Vagina (tissue), 2 donors: Measurements from ENCODE around the gene IRF2BPL.

Experiments
- POLR2A ChIP-seq, 2 donors: fragments of 450-650 bp; IDR thresholded peaks; one replicate each; pipeline ENCODE4 v1.6.1; 2017; ENCODE audit warnings: antibody characterized with exemption in 2 of 2, mild to moderate bottlenecking in 2 of 2, moderate library complexity in 2 of 2
- TF ChIP-seq, protein P1 (sequence below), 3 experiments: fragments of 450-650 bp in 2 of 3; fragments of 200-600 bp in 1 of 3; sonication (generic) in 1 of 3; IDR thresholded peaks; one replicate each; pipeline ENCODE4 v1.5.1; 2017 to 2019; ENCODE audit warnings: antibody characterized with exemption in 3 of 3, mild to moderate bottlenecking in 2 of 3, moderate library complexity in 2 of 3

DNA sequence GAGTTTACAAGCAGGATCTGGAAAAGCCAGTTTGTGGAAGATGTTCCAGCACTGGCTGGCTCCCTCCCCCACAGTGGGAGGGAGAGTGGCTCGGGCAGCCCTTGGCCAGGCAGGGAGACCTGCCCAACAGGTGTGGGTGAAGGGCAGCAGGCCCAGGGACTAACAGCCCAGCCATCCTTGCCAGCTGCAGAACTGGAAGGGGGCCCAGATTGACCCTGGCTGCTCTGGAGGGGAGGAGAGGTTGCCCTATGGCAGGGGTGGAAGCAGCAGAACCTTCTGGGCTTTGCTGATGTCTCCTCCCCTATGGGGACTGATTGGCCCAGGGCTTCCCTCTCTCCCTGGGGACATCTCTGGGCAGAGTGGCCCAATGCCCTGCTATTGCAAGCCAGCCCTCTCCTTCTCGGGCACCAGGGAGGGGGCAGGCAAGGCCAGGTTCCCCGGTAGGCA, 20.5 kb downstream of the IRF2BPL start:
- TF ChIP-seq, protein P1, sequence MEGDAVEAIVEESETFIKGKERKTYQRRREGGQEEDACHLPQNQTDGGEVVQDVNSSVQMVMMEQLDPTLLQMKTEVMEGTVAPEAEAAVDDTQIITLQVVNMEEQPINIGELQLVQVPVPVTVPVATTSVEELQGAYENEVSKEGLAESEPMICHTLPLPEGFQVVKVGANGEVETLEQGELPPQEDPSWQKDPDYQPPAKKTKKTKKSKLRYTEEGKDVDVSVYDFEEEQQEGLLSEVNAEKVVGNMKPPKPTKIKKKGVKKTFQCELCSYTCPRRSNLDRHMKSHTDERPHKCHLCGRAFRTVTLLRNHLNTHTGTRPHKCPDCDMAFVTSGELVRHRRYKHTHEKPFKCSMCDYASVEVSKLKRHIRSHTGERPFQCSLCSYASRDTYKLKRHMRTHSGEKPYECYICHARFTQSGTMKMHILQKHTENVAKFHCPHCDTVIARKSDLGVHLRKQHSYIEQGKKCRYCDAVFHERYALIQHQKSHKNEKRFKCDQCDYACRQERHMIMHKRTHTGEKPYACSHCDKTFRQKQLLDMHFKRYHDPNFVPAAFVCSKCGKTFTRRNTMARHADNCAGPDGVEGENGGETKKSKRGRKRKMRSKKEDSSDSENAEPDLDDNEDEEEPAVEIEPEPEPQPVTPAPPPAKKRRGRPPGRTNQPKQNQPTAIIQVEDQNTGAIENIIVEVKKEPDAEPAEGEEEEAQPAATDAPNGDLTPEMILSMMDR (IDR thresholded peaks at IDR 0.05) = no peak
- no peak for TF ChIP-seq POLR2A (IDR thresholded peaks at IDR 0.05)
